ENCODE measurements around the gene ARHGAP26. TPM values are rescaled to one million over a fixed set of nuclear protein-coding genes. Genes with fewer than 3 reads are reported as not detected.

ARHGAP26 gene
- total RNA-seq, 1 donor from 2014 or later: 20.1 TPM

- Mint-ChIP-seq H3K27ac (ENCODE audit: unreplicated experiment) (no peak overlapping the region), H3K4me3 (ENCODE audit: unreplicated experiment) (no peak overlapping the region)
- no peak for TF ChIP-seq CTCF (IDR thresholded peaks at IDR 0.05; ENCODE audit: partially characterized antibody, unreplicated experiment)
These were observed 255.2 kb downstream of the ARHGAP26 start for GRCh38 chr5:143025376-143025775.

GRCh38 chr5:143025971-143026370 is 255.8 kb downstream of the ARHGAP26 start:
- Mint-ChIP-seq H3K4me3 (ENCODE audit: unreplicated experiment) (no peak overlapping the region), H3K27me3 (ENCODE audit: unreplicated experiment) (no peaks in the 10 kb centered on the region), H3K27ac (ENCODE audit: unreplicated experiment) (no peak overlapping the region), H3K36me3 (ENCODE audit: unreplicated experiment) (no peaks in the 10 kb centered on the region), H3K4me1 (ENCODE audit: low read depth, unreplicated experiment) (peaks cover 22% of the 10 kb centered on the region), H3K9me3 (ENCODE audit: unreplicated experiment) (no peaks in the 10 kb centered on the region)
- DNase-seq: no peak
- TF ChIP-seq CTCF (IDR thresholded peaks at IDR 0.05; ENCODE audit: partially characterized antibody, unreplicated experiment): no peak

More at GRCh38 chr5:143025376-143025775, 255.2 kb downstream of the ARHGAP26 start:
- Mint-ChIP-seq H3K36me3 (ENCODE audit: unreplicated experiment) (no peaks in the 10 kb centered on the region), H3K9me3 (ENCODE audit: unreplicated experiment) (no peaks in the 10 kb centered on the region), H3K27me3 (ENCODE audit: unreplicated experiment) (no peaks in the 10 kb centered on the region), H3K4me1 (ENCODE audit: low read depth, unreplicated experiment) (peaks cover 22% of the 10 kb centered on the region)
- no peak for DNase-seq

- Mint-ChIP-seq H3K36me3 (ENCODE audit: unreplicated experiment) (no peaks in the 10 kb centered on the region), H3K27ac (ENCODE audit: unreplicated experiment) (no peak overlapping the region), H3K27me3 (ENCODE audit: unreplicated experiment) (peaks cover 2% of the 10 kb centered on the region), H3K4me3 (ENCODE audit: unreplicated experiment) (no peak overlapping the region), H3K9me3 (ENCODE audit: unreplicated experiment) (no peaks in the 10 kb centered on the region), H3K4me1 (ENCODE audit: low read depth, unreplicated experiment) (peaks cover 24% of the 10 kb centered on the region)
- DNase-seq: no peak
- TF ChIP-seq CTCF (IDR thresholded peaks at IDR 0.05; ENCODE audit: partially characterized antibody, unreplicated experiment): no peak
These were observed 256.2 kb downstream of the ARHGAP26 start for GRCh38 chr5:143026380-143026779.

GRCh38 chr5:143029293-143029692 is 259.1 kb downstream of the ARHGAP26 start:
- TF ChIP-seq CTCF (IDR thresholded peaks at IDR 0.05; ENCODE audit: partially characterized antibody, unreplicated experiment): no peak
- H3K4me1 Mint-ChIP-seq (ENCODE audit: low read depth, unreplicated experiment): peaks cover 25% of the 10 kb centered on the region
- DNase-seq: no peak
- no peaks in the 10 kb centered on the region for H3K36me3 Mint-ChIP-seq (ENCODE audit: unreplicated experiment)
- no peak overlapping the region for H3K4me3 Mint-ChIP-seq (ENCODE audit: unreplicated experiment)
- peaks cover 4% of the 10 kb centered on the region for H3K9me3 Mint-ChIP-seq (ENCODE audit: unreplicated experiment)
- H3K27me3 Mint-ChIP-seq (ENCODE audit: unreplicated experiment): peaks cover 2% of the 10 kb centered on the region
- H3K27ac Mint-ChIP-seq (ENCODE audit: unreplicated experiment): no peak overlapping the region

- peaks cover 29% of the 10 kb centered on the region for H3K4me1 Mint-ChIP-seq (ENCODE audit: low read depth, unreplicated experiment)
- no peak for TF ChIP-seq CTCF (IDR thresholded peaks at IDR 0.05; ENCODE audit: partially characterized antibody, unreplicated experiment)
- H3K36me3 Mint-ChIP-seq (ENCODE audit: unreplicated experiment): no peaks in the 10 kb centered on the region
These were observed 260.2 kb downstream of the ARHGAP26 start for GRCh38 chr5:143030349-143030748.

More at GRCh38 chr5:143030349-143030748, 260.2 kb downstream of the ARHGAP26 start:
- no peak overlapping the region for H3K27ac Mint-ChIP-seq (ENCODE audit: unreplicated experiment)
- no peak for DNase-seq
- peaks cover 4% of the 10 kb centered on the region for H3K9me3 Mint-ChIP-seq (ENCODE audit: unreplicated experiment)
- H3K4me3 Mint-ChIP-seq (ENCODE audit: unreplicated experiment): no peak overlapping the region
- H3K27me3 Mint-ChIP-seq (ENCODE audit: unreplicated experiment): peaks cover 2% of the 10 kb centered on the region

Measured in glutamatergic neuron (in vitro differentiated cells).